GM12874 (cell line): ENCODE results near the gene PPP1R27.
A peak's percentile ranks its signal among the peaks of the same experiment; 100 is the strongest.

Experiments
- TF ChIP-seq, protein P1 (sequence below): IDR thresholded peaks from 2 replicates; pipeline ENCODE4 v1.5.1; 2011; ENCODE audit warnings: low read depth, mild to moderate bottlenecking, control low read depth, low read length, moderate library complexity; ENCODE audit not compliant: insufficient read depth

PPP1R27 gene

GRCh38 chr17:81834831-81835267 is at the start of gene PPP1R27:
PPP1R27 (minus strand) TSS chr17:81835050; CDS start chr17:81834953, 97 bp downstream.
- TF ChIP-seq, protein P1, sequence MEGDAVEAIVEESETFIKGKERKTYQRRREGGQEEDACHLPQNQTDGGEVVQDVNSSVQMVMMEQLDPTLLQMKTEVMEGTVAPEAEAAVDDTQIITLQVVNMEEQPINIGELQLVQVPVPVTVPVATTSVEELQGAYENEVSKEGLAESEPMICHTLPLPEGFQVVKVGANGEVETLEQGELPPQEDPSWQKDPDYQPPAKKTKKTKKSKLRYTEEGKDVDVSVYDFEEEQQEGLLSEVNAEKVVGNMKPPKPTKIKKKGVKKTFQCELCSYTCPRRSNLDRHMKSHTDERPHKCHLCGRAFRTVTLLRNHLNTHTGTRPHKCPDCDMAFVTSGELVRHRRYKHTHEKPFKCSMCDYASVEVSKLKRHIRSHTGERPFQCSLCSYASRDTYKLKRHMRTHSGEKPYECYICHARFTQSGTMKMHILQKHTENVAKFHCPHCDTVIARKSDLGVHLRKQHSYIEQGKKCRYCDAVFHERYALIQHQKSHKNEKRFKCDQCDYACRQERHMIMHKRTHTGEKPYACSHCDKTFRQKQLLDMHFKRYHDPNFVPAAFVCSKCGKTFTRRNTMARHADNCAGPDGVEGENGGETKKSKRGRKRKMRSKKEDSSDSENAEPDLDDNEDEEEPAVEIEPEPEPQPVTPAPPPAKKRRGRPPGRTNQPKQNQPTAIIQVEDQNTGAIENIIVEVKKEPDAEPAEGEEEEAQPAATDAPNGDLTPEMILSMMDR = no peak

GRCh38 chr17:81884520-81884919 is 49.7 kb upstream of the PPP1R27 start:
- TF ChIP-seq, protein P1 = no peak

DNA sequence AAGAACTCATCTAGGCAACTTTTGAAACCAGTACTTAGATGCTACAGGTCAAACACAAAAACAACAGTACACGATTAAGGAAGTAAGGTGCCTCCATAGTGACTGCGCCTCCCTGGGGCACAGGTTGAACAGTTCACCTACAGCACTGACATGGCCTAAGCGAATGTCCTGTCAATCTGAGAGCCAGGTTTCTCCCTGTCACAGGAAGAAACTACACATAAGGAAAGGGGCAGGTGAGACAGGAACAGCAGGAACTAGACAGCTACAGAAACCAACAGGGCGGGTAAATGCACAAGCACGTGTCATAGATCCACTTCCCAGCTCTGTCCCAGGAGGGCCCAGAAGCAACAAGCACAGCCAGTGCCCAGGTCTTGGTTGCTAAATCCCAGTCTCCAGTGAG is 44.3 kb upstream of the PPP1R27 start:
- TF ChIP-seq, protein P1 = no peak

GRCh38 chr17:81878294-81878693 is 43.4 kb upstream of the PPP1R27 start:
- TF ChIP-seq, protein P1 = no peak

GRCh38 chr17:81877569-81877968 is 42.7 kb upstream of the PPP1R27 start:
- TF ChIP-seq, protein P1 = no peak

- TF ChIP-seq, protein P1 = peak; percentile 48
These were observed 36.8 kb upstream of the PPP1R27 start for GRCh38 chr17:81871387-81872230.

DNA sequence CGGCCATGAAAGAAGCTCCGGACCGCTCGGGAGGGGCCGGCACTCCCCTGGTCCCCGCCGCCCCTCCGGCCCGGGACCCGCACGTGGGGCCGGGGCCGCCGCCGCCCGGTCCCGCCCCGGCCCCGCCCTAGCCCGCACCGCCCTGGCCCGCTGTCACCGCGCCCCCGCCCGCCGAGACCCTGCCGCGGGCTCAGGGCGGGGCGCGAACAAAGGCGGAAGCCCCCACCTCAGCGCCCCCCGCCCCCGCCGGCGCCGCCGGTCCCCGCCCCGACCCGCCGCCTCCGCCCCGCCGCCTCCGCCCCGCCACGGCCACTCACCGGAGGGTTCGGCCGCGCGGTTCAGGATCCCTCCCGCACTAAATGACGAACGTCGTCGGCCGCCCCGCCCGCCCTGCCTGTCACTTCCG is 36.1 kb upstream of the PPP1R27 start, which contains the start of gene ARHGDIA:
ARHGDIA (minus strand) TSS at position 357 of the 406 bp plus-strand sequence. CDS start 1,407 bp downstream, outside the sequence.
- TF ChIP-seq, protein P1 = no peak
